OCI-LY3 (cell line): Measurements from ENCODE around the gene BPIFB2.

Experiments used
- EZH2phosphoT487 ChIP-seq: fragments of 200-600 bp; shearing (Covaris generic); IDR thresholded peaks from 2 replicates; pipeline ENCODE4 v1.6.1; 2018; ENCODE audit warnings: antibody characterized with exemption, mixed run types, low read depth
- TF ChIP-seq, protein P1 (sequence below): fragments of 200-600, 300-600 bp; sonication (generic); IDR thresholded peaks from 2 replicates; pipeline ENCODE4 v1.5.1; 2014; ENCODE audit warnings: antibody characterized with exemption, low read length, low read depth

DNA sequence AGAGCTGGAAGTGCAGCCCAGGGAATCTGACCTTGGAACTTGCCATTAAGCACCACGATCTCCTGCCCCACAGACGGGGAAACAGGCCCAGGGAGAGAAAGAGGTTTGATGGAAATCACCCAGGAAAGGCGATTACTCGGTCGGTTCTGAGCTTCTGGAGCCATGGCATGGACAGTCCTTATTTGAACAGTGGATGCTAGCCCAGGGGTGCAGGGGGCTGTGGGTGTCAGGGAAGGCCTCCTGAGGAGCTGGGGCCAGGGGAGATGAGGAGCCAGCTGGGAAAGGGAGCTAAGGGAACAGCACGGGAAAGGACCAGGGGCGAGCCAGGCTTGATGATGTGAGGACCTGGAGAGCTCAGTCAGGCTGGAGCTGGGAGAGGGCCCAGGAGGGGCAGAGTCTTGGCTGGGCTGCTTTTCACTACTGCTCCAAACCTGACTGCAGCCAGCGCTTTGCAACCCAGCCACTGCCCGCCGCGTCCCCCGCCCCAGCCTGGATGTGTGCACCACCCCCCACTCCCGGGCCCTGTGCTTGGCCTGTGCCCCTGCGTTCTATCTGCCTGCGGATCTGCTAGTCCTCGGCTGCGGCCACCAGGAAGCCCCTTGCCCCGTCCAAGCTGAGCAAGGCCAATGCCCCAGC lies 21.1 kb upstream of the BPIFB2 start:
- no peak for TF ChIP-seq EZH2phosphoT487
- TF ChIP-seq, protein P1, sequence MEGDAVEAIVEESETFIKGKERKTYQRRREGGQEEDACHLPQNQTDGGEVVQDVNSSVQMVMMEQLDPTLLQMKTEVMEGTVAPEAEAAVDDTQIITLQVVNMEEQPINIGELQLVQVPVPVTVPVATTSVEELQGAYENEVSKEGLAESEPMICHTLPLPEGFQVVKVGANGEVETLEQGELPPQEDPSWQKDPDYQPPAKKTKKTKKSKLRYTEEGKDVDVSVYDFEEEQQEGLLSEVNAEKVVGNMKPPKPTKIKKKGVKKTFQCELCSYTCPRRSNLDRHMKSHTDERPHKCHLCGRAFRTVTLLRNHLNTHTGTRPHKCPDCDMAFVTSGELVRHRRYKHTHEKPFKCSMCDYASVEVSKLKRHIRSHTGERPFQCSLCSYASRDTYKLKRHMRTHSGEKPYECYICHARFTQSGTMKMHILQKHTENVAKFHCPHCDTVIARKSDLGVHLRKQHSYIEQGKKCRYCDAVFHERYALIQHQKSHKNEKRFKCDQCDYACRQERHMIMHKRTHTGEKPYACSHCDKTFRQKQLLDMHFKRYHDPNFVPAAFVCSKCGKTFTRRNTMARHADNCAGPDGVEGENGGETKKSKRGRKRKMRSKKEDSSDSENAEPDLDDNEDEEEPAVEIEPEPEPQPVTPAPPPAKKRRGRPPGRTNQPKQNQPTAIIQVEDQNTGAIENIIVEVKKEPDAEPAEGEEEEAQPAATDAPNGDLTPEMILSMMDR, result no peak
